ENCODE data around the gene ACACB.

The ACACB gene

GRCh38 chr12:109222062-109222461 lies 105.7 kb downstream of the ACACB start:
- no peak for DNase-seq

GRCh38 chr12:109222496-109222895 lies 106.1 kb downstream of the ACACB start:
- DNase-seq, result no peak

- DNase-seq, result no peak
Measured at GRCh38 chr12:109223211-109223610, 106.8 kb downstream of the ACACB start.

- DNase-seq, result no peak
Measured at GRCh38 chr12:109223868-109224267, 107.5 kb downstream of the ACACB start.

GRCh38 chr12:109228664-109229063 lies 112.3 kb downstream of the ACACB start:
- DNase-seq, result no peak

GRCh38 chr12:109230193-109230592 lies 113.8 kb downstream of the ACACB start:
- DNase-seq, result no peak

- DNase-seq, result no peak
Measured at GRCh38 chr12:109232731-109233130, 116.3 kb downstream of the ACACB start.

GRCh38 chr12:109234012-109234411 lies 117.6 kb downstream of the ACACB start:
- no peak for DNase-seq

- DNase-seq, result no peak
Measured at GRCh38 chr12:109236257-109236656, 119.9 kb downstream of the ACACB start.

- DNase-seq, result no peak
Measured at GRCh38 chr12:109239179-109239578, 122.8 kb downstream of the ACACB start.

- DNase-seq, result no peak
Measured at GRCh38 chr12:109239691-109240090, 123.3 kb downstream of the ACACB start.

- DNase-seq, result no peak
Measured at GRCh38 chr12:109240365-109240764, 124.0 kb downstream of the ACACB start.

- no peak for DNase-seq
Measured at GRCh38 chr12:109241936-109242335, 125.5 kb downstream of the ACACB start.

GRCh38 chr12:109244073-109244472 lies 127.7 kb downstream of the ACACB start:
- DNase-seq, result no peak

GRCh38 chr12:109246221-109246620 lies 129.8 kb downstream of the ACACB start:
- DNase-seq, result no peak

GRCh38 chr12:109247831-109248654 lies 131.7 kb downstream of the ACACB start:
- DNase-seq, result peak; percentile 79

- DNase-seq, result no peak
Measured at GRCh38 chr12:109250523-109250922, 134.1 kb downstream of the ACACB start.

- DNase-seq, result no peak
Measured at GRCh38 chr12:109252799-109253198, 136.4 kb downstream of the ACACB start.

GRCh38 chr12:109253913-109254544 lies 137.6 kb downstream of the ACACB start:
- no peak for DNase-seq

- peak; percentile 39 for DNase-seq
Measured at GRCh38 chr12:109255377-109255776, 139.0 kb downstream of the ACACB start.

GRCh38 chr12:109256011-109256410 lies 139.6 kb downstream of the ACACB start:
- no peak for DNase-seq

- no peak for DNase-seq
Measured at GRCh38 chr12:109258201-109258600, 141.8 kb downstream of the ACACB start.

GRCh38 chr12:109258607-109259544 lies 142.5 kb downstream of the ACACB start:
- DNase-seq, result no peak
